Measurements from ENCODE around the gene MT4.

Gene MT4

DNA sequence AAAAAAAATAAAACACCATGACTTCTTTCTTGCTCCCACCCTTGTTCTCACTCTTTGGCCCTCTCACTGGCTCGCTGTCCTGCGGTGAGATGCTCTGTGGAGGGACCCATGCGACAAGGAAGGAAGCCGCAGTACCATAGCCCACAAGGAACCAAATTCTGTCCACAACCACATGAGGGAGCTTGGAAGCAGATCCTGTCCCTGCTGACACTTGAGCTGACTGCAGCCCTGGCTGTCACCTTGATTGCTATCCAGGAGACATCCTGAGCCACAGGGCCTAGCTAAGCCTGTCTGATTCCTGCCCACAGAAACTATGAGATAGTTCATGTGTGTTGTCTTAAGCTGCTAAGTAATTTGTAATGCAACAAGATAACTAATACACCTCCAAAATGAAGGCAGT is 38.7 kb downstream of the MT4 start:
- TF ChIP-seq FOXK2 (IDR thresholded peaks at IDR 0.05), result no peak
- TF ChIP-seq, protein P1, sequence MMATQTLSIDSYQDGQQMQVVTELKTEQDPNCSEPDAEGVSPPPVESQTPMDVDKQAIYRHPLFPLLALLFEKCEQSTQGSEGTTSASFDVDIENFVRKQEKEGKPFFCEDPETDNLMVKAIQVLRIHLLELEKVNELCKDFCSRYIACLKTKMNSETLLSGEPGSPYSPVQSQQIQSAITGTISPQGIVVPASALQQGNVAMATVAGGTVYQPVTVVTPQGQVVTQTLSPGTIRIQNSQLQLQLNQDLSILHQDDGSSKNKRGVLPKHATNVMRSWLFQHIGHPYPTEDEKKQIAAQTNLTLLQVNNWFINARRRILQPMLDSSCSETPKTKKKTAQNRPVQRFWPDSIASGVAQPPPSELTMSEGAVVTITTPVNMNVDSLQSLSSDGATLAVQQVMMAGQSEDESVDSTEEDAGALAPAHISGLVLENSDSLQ (IDR thresholded peaks at IDR 0.05), result peak; percentile 76
- DNase-seq (ENCODE audit: extremely low spot score), result peak; percentile 47
- CTCF ChIA-PET, result interaction anchor here (0.8 to 1.1 kb wide), 3 partner anchors 9 to 98 kb away, joined by 3 to 9 read pairs (median 4); no protein-coding TSS in a partner anchor
- POLR2A ChIA-PET, result interaction anchor here (1.2 kb wide), 1 partner anchor 98 kb away, joined by 5 read pairs; no protein-coding TSS in a partner anchor

DNA sequence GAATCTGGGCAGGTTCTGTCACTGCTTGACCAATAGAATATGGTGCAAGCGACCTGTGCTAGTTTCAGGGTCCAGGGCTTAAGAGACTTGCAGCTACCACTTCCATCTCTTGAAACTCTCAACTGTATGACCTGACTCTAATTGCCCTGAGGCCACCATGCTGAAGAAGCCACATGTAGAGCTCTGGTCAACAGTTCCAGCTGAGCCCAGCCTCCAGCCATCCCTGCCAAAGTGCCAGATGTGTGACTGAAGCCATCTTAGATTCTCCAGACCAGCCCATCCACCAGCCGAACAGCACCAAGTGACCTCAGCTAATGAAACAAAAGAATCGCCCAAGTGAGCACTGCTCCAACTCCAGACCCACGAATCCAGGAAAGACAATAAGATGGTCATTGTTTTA is 40.1 kb downstream of the MT4 start:
- ChIA-PET CTCF (interaction anchor here (0.6 to 0.9 kb wide), 2 partner anchors 25 to 248 kb away, joined by 3 read pairs; no protein-coding TSS in a partner anchor), POLR2A (interaction anchor here (1.2 kb wide), 1 partner anchor 96 kb away, joined by 3 read pairs; no protein-coding TSS in a partner anchor)
- TF ChIP-seq SP1 (IDR thresholded peaks at IDR 0.05) (no peak), FOXM1 (IDR thresholded peaks at IDR 0.05; ENCODE audit: borderline replicate concordance) (no peak), FOXK2 (IDR thresholded peaks at IDR 0.05) (no peak), TARDBP (IDR thresholded peaks at IDR 0.05) (no peak), LEF1 (IDR thresholded peaks at IDR 0.05; ENCODE audit: borderline replicate concordance) (no peak), ARNT (IDR thresholded peaks at IDR 0.05) (no peak), L3MBTL2 (conservative IDR thresholded peaks at IDR 0.05) (no peak), SUZ12 (IDR thresholded peaks at IDR 0.05) (no peak), BHLHE40 (IDR thresholded peaks at IDR 0.05; ENCODE audit: borderline replicate concordance) (no peak), ELF4 (IDR thresholded peaks at IDR 0.05) (no peak), CTBP1 (IDR thresholded peaks at IDR 0.05; ENCODE audit: borderline replicate concordance) (no peak), NFRKB (IDR thresholded peaks at IDR 0.05) (no peak), HDGF (IDR thresholded peaks at IDR 0.05; ENCODE audit: borderline replicate concordance) (no peak), FOXA1 (IDR thresholded peaks at IDR 0.05) (no peak)
- TF ChIP-seq, protein P1 (IDR thresholded peaks at IDR 0.05), result no peak
- DNase-seq (ENCODE audit: extremely low spot score), result no peak

DNA sequence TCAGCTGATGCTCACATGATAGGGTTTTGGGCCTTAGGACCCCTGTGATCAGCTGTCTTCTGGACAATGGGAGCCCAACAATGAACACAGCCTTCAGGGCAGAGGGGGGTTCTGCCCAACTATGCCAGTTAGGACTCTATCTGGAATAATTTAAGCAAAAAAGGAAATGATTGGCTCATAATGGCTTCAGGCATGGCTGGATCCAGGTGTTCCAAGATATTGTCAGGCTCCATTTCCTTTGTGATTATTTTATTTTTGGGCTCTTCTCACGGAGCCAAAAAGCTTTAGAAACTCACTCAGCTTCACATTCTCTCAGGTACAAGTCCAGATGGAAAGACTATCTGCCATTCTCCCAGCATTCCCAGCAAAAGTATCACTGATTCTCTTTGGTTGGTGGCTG is 40.6 kb downstream of the MT4 start:
- TF ChIP-seq, protein P1 (IDR thresholded peaks at IDR 0.05), result no peak
- TF ChIP-seq ARNT (IDR thresholded peaks at IDR 0.05), result no peak
- no peak for TF ChIP-seq TARDBP (IDR thresholded peaks at IDR 0.05)
- no peak for TF ChIP-seq NFRKB (IDR thresholded peaks at IDR 0.05)
- CTCF ChIA-PET, result no interaction called here

DNA sequence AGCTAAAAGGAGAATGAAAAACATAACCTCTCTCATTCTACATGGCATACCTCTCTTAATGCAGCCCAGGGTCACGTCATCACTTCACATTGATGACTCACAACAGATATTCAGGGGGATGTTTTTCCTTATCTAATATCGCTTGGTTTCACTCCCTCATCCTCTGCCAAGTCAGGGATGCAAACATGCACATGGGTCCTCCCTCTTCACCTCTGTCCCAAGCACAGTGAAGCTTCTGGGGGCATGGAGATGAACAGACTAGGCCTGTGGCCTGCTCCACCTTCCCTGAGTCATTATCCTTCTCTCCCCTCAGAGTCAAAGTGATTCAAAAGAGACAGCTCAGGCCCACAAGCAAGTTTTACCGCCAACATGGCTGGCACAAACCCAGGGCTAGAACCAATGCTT is 41.2 kb downstream of the MT4 start:
- TF ChIP-seq, protein P1 (IDR thresholded peaks at IDR 0.05), result no peak
- TF ChIP-seq ELF4 (IDR thresholded peaks at IDR 0.05) (no peak), FOXM1 (IDR thresholded peaks at IDR 0.05; ENCODE audit: borderline replicate concordance) (no peak)
- ChIA-PET POLR2A (no interaction called here), CTCF (interaction anchor here (0.6 to 1.1 kb wide), 2 partner anchors 14 to 20 kb away, joined by 3 to 4 read pairs; partner anchors contain the start of gene MT1E)
- DNase-seq (ENCODE audit: extremely low spot score), result no peak

More for the DNA sequence above, 40.6 kb downstream of the MT4 start:
- DNase-seq (ENCODE audit: extremely low spot score), result no peak
- POLR2A ChIA-PET, result no interaction called here

- TF ChIP-seq FOXK2 (IDR thresholded peaks at IDR 0.05) (no peak), ZNF384 (IDR thresholded peaks at IDR 0.05) (no peak), BHLHE40 (IDR thresholded peaks at IDR 0.05; ENCODE audit: borderline replicate concordance) (no peak), L3MBTL2 (conservative IDR thresholded peaks at IDR 0.05) (no peak), ARNT (IDR thresholded peaks at IDR 0.05) (no peak), FOXM1 (IDR thresholded peaks at IDR 0.05; ENCODE audit: borderline replicate concordance) (no peak), FOXA1 (IDR thresholded peaks at IDR 0.05) (no peak), SP1 (IDR thresholded peaks at IDR 0.05) (no peak)
- TF ChIP-seq, protein P1 (IDR thresholded peaks at IDR 0.05), result no peak
- POLR2A ChIA-PET, result no interaction called here
- DNase-seq (ENCODE audit: extremely low spot score), result no peak
- CTCF ChIA-PET, result interaction anchor here (0.6 to 1.1 kb wide), 2 partner anchors 15 to 19 kb away, joined by 3 to 4 read pairs; partner anchors contain the start of gene MT1E
Observed at GRCh38 chr16:56606476-56607108, 41.7 kb downstream of the MT4 start.

GRCh38 chr16:56607109-56607618 is 42.3 kb downstream of the MT4 start:
- ChIA-PET POLR2A (no interaction called here), CTCF (interaction anchor here (1.1 kb wide), 1 partner anchor 15 kb away, joined by 4 read pairs; no protein-coding TSS in a partner anchor)
- DNase-seq (ENCODE audit: extremely low spot score), result no peak
- TF ChIP-seq SP1 (IDR thresholded peaks at IDR 0.05) (no peak), LEF1 (IDR thresholded peaks at IDR 0.05; ENCODE audit: borderline replicate concordance) (no peak), ZNF384 (IDR thresholded peaks at IDR 0.05) (no peak), BHLHE40 (IDR thresholded peaks at IDR 0.05; ENCODE audit: borderline replicate concordance) (no peak), NFRKB (IDR thresholded peaks at IDR 0.05) (no peak), L3MBTL2 (conservative IDR thresholded peaks at IDR 0.05) (no peak), TARDBP (IDR thresholded peaks at IDR 0.05) (no peak), FOXK2 (IDR thresholded peaks at IDR 0.05) (no peak), HDGF (IDR thresholded peaks at IDR 0.05; ENCODE audit: borderline replicate concordance) (no peak)
- TF ChIP-seq, protein P1 (IDR thresholded peaks at IDR 0.05), result no peak
